Brain microvascular endothelial cell (primary cell): Measurements from ENCODE around the gene CDS1.

ENCODE experiments used
- DNase-seq: peaks from one replicate; pipeline ENCODE4 v3.0.0-alpha.2; 2020
- H3K27ac ChIP-seq: fragments of 250-450 bp; sonication (Bioruptor Pico); 2 replicates; pipeline ENCODE4 v1.5.1; 2020; ENCODE audit warnings: mild to moderate bottlenecking, moderate library complexity
- H3K27me3 ChIP-seq: fragments of 250-450 bp; sonication (Bioruptor Pico); replicated peaks from 2 replicates; pipeline ENCODE4 v1.5.1; 2020; ENCODE audit warnings: mild to moderate bottlenecking
- H3K36me3 ChIP-seq: fragments of 250-450 bp; sonication (Bioruptor Pico); replicated peaks from 2 replicates; pipeline ENCODE4 v1.5.1; 2020; ENCODE audit warnings: mild to moderate bottlenecking
- H3K4me3 ChIP-seq: 2 replicates; pipeline ENCODE4 v1.5.1; 2011; ENCODE audit warnings: low read depth, mild to moderate bottlenecking, control low read depth, low read length, moderate library complexity
- in situ Hi-C: cut with HindIII; loops from 2 replicates; pipeline ENCODE4 v1.10.0; 2017; ENCODE audit warnings: low sequenced_read_pairs, low pct_ligation_motif_present
- TF ChIP-seq, protein P1 (sequence below): IDR thresholded peaks from 2 replicates; pipeline ENCODE4 v1.5.1; 2011; ENCODE audit warnings: low read depth, mild to moderate bottlenecking, moderate library complexity, low read length, control low read depth, inconsistent platforms; ENCODE audit errors: missing control alignments

The CDS1 gene

DNA sequence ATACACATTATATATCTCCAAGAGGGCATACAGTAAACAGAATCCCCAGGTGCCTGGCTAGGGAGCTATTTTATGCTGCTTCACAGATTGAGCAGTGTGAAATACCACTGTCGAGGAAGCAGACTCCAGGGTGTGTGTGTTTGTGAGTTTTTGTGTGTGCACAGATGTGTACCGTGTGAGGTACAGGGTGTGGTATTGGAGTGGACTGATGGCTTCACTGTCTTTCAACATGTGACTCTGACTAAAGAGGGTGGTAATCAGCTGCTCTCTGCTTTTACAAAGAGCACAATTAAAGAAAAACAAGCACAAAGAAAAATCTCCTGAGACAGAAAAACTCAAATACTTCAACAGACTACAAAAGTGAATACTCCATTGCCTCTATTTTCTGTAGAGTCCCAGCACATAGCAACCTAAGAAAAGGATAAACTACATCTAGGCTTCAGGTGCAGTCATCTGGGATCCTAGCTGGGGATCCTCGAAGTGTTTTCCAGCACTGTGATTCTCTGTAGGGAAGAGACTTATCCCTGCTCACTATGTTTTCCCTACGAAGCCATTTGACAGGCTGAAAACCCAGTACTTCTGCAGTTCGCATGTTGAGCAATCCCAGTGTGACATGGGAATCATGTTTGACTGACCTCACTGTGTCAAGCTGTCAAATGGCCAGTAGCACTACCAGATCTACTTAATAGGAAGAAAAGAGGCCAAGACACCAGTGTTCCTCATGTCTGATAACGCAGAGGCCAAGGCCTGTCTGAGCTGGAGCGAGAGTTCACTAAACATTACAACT is 100.3 kb downstream of the CDS1 start:
- TF ChIP-seq, protein P1, sequence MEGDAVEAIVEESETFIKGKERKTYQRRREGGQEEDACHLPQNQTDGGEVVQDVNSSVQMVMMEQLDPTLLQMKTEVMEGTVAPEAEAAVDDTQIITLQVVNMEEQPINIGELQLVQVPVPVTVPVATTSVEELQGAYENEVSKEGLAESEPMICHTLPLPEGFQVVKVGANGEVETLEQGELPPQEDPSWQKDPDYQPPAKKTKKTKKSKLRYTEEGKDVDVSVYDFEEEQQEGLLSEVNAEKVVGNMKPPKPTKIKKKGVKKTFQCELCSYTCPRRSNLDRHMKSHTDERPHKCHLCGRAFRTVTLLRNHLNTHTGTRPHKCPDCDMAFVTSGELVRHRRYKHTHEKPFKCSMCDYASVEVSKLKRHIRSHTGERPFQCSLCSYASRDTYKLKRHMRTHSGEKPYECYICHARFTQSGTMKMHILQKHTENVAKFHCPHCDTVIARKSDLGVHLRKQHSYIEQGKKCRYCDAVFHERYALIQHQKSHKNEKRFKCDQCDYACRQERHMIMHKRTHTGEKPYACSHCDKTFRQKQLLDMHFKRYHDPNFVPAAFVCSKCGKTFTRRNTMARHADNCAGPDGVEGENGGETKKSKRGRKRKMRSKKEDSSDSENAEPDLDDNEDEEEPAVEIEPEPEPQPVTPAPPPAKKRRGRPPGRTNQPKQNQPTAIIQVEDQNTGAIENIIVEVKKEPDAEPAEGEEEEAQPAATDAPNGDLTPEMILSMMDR: no peak
- no peak overlapping the region for H3K27ac ChIP-seq
- H3K27me3 ChIP-seq: no peaks in the 10 kb centered on the region
- DNase-seq: no peak
- peaks cover 26% of the 10 kb centered on the region for H3K36me3 ChIP-seq
- H3K4me3 ChIP-seq: no peak overlapping the region
- in situ Hi-C loops: no loop called here

GRCh38 chr4:84684361-84684760 is 101.4 kb downstream of the CDS1 start:
- Histone ChIP-seq H3K36me3 (peaks cover 18% of the 10 kb centered on the region), H3K27me3 (no peaks in the 10 kb centered on the region), H3K27ac (no peak overlapping the region), H3K4me3 (no peak overlapping the region)
- TF ChIP-seq, protein P1: no peak
- in situ Hi-C loops: no loop called here
- no peak for DNase-seq

- Histone ChIP-seq H3K27me3 (no peaks in the 10 kb centered on the region), H3K36me3 (peaks cover 18% of the 10 kb centered on the region), H3K4me3 (no peak overlapping the region), H3K27ac (no peak overlapping the region)
- in situ Hi-C loops: no loop called here
- TF ChIP-seq, protein P1: no peak
- DNase-seq: no peak
Measured at GRCh38 chr4:84685105-84685504, 102.2 kb downstream of the CDS1 start.

DNA sequence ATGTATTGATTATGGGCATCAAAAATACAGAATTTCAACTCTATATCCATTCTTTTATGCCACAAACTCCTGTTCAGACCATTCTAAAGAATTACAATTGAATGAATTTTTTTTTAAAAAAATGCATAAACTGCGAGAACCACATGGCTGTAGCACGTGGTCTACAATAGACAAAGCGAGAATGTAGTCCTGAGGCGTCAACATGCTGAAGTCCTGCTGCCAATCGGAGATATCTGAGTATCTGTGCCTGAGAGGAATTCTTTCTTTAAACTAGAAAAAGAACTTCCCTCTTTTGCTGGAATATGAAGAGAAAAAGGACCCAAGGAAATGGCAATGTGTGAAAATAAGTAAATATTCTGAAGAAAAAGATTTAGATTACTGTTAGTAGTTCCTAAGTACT is 105.7 kb downstream of the CDS1 start:
- in situ Hi-C loops: no loop called here
- Histone ChIP-seq H3K27ac (no peak overlapping the region), H3K27me3 (no peaks in the 10 kb centered on the region), H3K36me3 (peaks cover 8% of the 10 kb centered on the region), H3K4me3 (no peak overlapping the region)
- TF ChIP-seq, protein P1: no peak
- DNase-seq: no peak

GRCh38 chr4:84689197-84689596 is 106.3 kb downstream of the CDS1 start:
- TF ChIP-seq, protein P1: no peak
- peaks cover 7% of the 10 kb centered on the region for H3K36me3 ChIP-seq
- in situ Hi-C loops: no loop called here
- no peaks in the 10 kb centered on the region for H3K27me3 ChIP-seq
- no peak overlapping the region for H3K4me3 ChIP-seq
- no peak overlapping the region for H3K27ac ChIP-seq
- no peak for DNase-seq

DNA sequence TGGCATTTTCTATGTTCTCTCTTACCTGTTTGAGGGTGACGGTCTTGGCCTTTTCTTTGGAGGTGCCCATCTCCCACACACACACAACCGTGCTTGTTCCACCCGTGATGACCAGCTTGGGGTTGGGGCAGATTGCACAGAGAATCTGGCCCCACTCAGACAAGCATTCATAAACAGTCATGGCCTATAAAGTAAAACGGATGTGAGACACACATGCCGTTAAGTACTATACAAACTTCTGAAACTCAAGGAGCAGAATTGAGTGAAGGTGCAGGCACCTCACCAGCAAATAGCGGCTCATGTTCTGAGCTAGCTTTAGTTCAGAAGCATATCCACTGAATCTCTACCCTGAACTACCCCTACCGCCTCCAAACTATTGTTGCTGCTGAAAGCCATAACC is 107.6 kb downstream of the CDS1 start:
- Histone ChIP-seq H3K36me3 (peaks cover 13% of the 10 kb centered on the region), H3K4me3 (peak overlapping the region; percentile 2), H3K27ac (peak overlapping the region; percentile 47), H3K27me3 (no peaks in the 10 kb centered on the region)
- no peak for DNase-seq
- TF ChIP-seq, protein P1: no peak
- in situ Hi-C loops: no loop called here
